Measurements from ENCODE around the gene PTGDS. TPM values are rescaled to one million over a fixed set of nuclear protein-coding genes. Genes with fewer than 3 reads are reported as not detected.

PTGDS gene
- total and polyA plus RNA-seq, 2 donors (not counting 1 experiment from before 2014, with no cell fraction given) = 0.13 TPM; not detected in 1

- intact Hi-C loops (cut with micrococcal nuclease) = no loop called here
- ChIA-PET POLR2A (interaction anchor here (1.9 kb wide), 1 partner anchor 10 kb away, joined by 10 read pairs; the partner anchor contains the start of gene PAXX), CTCF (interaction anchor here (0.7 to 4.4 kb wide), 5 partner anchors 11 to 33 kb away, joined by 3 to 27 read pairs (median 9); partner anchors contain the start of genes FUT7 and PAXX)
- no peak overlapping the region for H3K9ac ChIP-seq (ENCODE audit: low read length)
- peaks cover 0 to 4% (median 0%) of the 10 kb centered on the region in 4 experiments for H3K27me3 ChIP-seq (replicated peaks in 1 of 4; ENCODE audit: control extremely low read depth in 1 of 4, control insufficient read depth in 3 of 4, insufficient read depth in 4 of 4, low read length in 3 of 4)
- no peak overlapping the region for H3K4me2 ChIP-seq (replicated peaks; ENCODE audit: low read depth, low read length, poor library complexity, severe bottlenecking)
- H3K4me3 ChIP-seq (ENCODE audit: control extremely low read depth in 1 of 5, extremely low read depth in 1 of 5, insufficient read depth in 1 of 5, low read depth in 2 of 5, low read length in 4 of 5) = no peak overlapping the region
- WGBS (ENCODE audit: insufficient coverage) = 95% methylated on average over 11 of the region's 20 CpGs
- no peak for DNase-seq
- H3K27ac Mint-ChIP-seq = no peak overlapping the region
- no peaks in the 10 kb centered on the region for H3K79me2 ChIP-seq (ENCODE audit: control insufficient read depth, insufficient read depth, low read length)
- ATAC-seq (ENCODE audit: low read depth) = no peak
- no peaks in the 10 kb centered on the region for H3K36me3 ChIP-seq (replicated peaks in 1 of 2; ENCODE audit: control extremely low read depth in 1 of 2, control insufficient read depth in 1 of 2, extremely low read depth in 1 of 2, insufficient read depth in 2 of 2, low read length in 1 of 2)
- H3K9me3 Mint-ChIP-seq (ENCODE audit: insufficient read depth) = no peaks in the 10 kb centered on the region
- peaks cover 0 to 4% (median 0%) of the 10 kb centered on the region in 3 donors for H3K9me3 ChIP-seq (ENCODE audit: control extremely low read depth in 1 of 3, control insufficient read depth in 2 of 3, insufficient read depth in 1 of 3, low read length in 2 of 3)
- TF ChIP-seq CTCF (IDR thresholded peaks at IDR 0.05) = no peak
- no peak for TF ChIP-seq EZH2 (IDR thresholded peaks at IDR 0.05; ENCODE audit: borderline replicate concordance, insufficient read depth, low read depth, low read length, poor library complexity, severe bottlenecking)
- H3K4me1 ChIP-seq (ENCODE audit: control insufficient read depth in 2 of 2, insufficient read depth in 2 of 2, low read length in 2 of 2) = peaks cover 34 to 43% of the 10 kb centered on the region in 2 donors
- no peak overlapping the region for H2AFZ ChIP-seq (ENCODE audit: insufficient read depth, low read depth, low read length, poor library complexity, severe bottlenecking)
- no peaks in the 10 kb centered on the region for H4K20me1 ChIP-seq (ENCODE audit: control insufficient read depth, insufficient read depth, low read length, poor library complexity, severe bottlenecking)
- no peak overlapping the region for H3K4me3 Mint-ChIP-seq
- peaks cover 3% of the 10 kb centered on the region for H3K27me3 Mint-ChIP-seq
- H3K4me1 Mint-ChIP-seq = peaks cover 34% of the 10 kb centered on the region
- no peak overlapping the region for H3K27ac ChIP-seq (ENCODE audit: low read length in 2 of 2)
These were observed 24.7 kb downstream of the PTGDS start for GRCh38 chr9:137001857-137002645.

- no peaks in the 10 kb centered on the region for H3K27me3 ChIP-seq (replicated peaks in 1 of 4; ENCODE audit: control extremely low read depth in 1 of 4, control insufficient read depth in 3 of 4, insufficient read depth in 4 of 4, low read length in 3 of 4)
- intact Hi-C loops (cut with micrococcal nuclease) = no loop called here
- H3K4me1 ChIP-seq (ENCODE audit: control insufficient read depth in 2 of 2, insufficient read depth in 2 of 2, low read length in 2 of 2) = peaks cover 28 to 37% of the 10 kb centered on the region in 2 donors
- TF ChIP-seq EZH2 (IDR thresholded peaks at IDR 0.05; ENCODE audit: borderline replicate concordance, insufficient read depth, low read depth, low read length, poor library complexity, severe bottlenecking) (no peak), CTCF (IDR thresholded peaks at IDR 0.05) (no peak)
- ChIA-PET POLR2A (no interaction called here), CTCF (interaction anchor here (0.8 to 4.4 kb wide), 3 partner anchors 26 to 33 kb away, joined by 3 to 27 read pairs (median 12); partner anchors contain the start of gene FUT7)
- H3K27me3 Mint-ChIP-seq = peaks cover 3% of the 10 kb centered on the region
- H3K9me3 ChIP-seq (ENCODE audit: control extremely low read depth in 1 of 3, control insufficient read depth in 2 of 3, insufficient read depth in 1 of 3, low read length in 2 of 3) = peaks cover 0 to 4% (median 0%) of the 10 kb centered on the region in 3 donors
- no peak overlapping the region for H3K4me3 Mint-ChIP-seq
- no peaks in the 10 kb centered on the region for H3K79me2 ChIP-seq (ENCODE audit: control insufficient read depth, insufficient read depth, low read length)
- no peak overlapping the region for H3K9ac ChIP-seq (ENCODE audit: low read length)
- no peak overlapping the region for H3K4me2 ChIP-seq (replicated peaks; ENCODE audit: low read depth, low read length, poor library complexity, severe bottlenecking)
- DNase-seq = no peak
- ATAC-seq (ENCODE audit: low read depth) = no peak
- no peaks in the 10 kb centered on the region for H4K20me1 ChIP-seq (ENCODE audit: control insufficient read depth, insufficient read depth, low read length, poor library complexity, severe bottlenecking)
- no peaks in the 10 kb centered on the region for H3K36me3 ChIP-seq (replicated peaks in 1 of 2; ENCODE audit: control extremely low read depth in 1 of 2, control insufficient read depth in 1 of 2, extremely low read depth in 1 of 2, insufficient read depth in 2 of 2, low read length in 1 of 2)
- H3K9me3 Mint-ChIP-seq (ENCODE audit: insufficient read depth) = no peaks in the 10 kb centered on the region
- 88% methylated on average over 10 of the region's 10 CpGs for WGBS (ENCODE audit: insufficient coverage)
- H3K4me3 ChIP-seq (ENCODE audit: control extremely low read depth in 1 of 5, extremely low read depth in 1 of 5, insufficient read depth in 1 of 5, low read depth in 2 of 5, low read length in 4 of 5) = no peak overlapping the region
- no peak overlapping the region for H2AFZ ChIP-seq (ENCODE audit: insufficient read depth, low read depth, low read length, poor library complexity, severe bottlenecking)
- peaks cover 29% of the 10 kb centered on the region for H3K4me1 Mint-ChIP-seq
- H3K27ac ChIP-seq (ENCODE audit: low read length in 2 of 2) = no peak overlapping the region
- no peak overlapping the region for H3K27ac Mint-ChIP-seq
These were observed 25.3 kb downstream of the PTGDS start for GRCh38 chr9:137002646-137003041.

Measured in B cell (primary cell).